HEK293 (cell line): ENCODE results near the gene SOX12.

ENCODE experiments used
- FEZF1 ChIP-seq: fragments of 450-650 bp; formaldehyde crosslinking; IDR thresholded peaks from 2 replicates; pipeline ENCODE4 v1.5.1; 2016; ENCODE audit warnings: missing biosample characterization, missing genetic modification characterization
- GFI1B ChIP-seq: fragments of 450-650 bp; formaldehyde crosslinking; IDR thresholded peaks from 2 replicates; pipeline ENCODE4 v1.5.1; 2016; ENCODE audit warnings: missing biosample characterization, missing genetic modification characterization
- HIC1 ChIP-seq: fragments of 450-650 bp; formaldehyde crosslinking; IDR thresholded peaks from 2 replicates; pipeline ENCODE4 v1.5.1; 2016; ENCODE audit warnings: missing biosample characterization, missing genetic modification characterization
- KLF1 ChIP-seq: fragments of 450-650 bp; formaldehyde crosslinking; IDR thresholded peaks from 2 replicates; pipeline ENCODE4 v1.5.1; 2016; ENCODE audit warnings: missing biosample characterization, missing genetic modification characterization
- KLF8 ChIP-seq: fragments of 450-650 bp; formaldehyde crosslinking; IDR thresholded peaks from 2 replicates; pipeline ENCODE4 v1.5.1; 2016; ENCODE audit warnings: missing biosample characterization, missing genetic modification characterization
- SP3 ChIP-seq: fragments of 450-650 bp; formaldehyde crosslinking; IDR thresholded peaks from 2 replicates; pipeline ENCODE4 v1.5.1; 2016; ENCODE audit warnings: missing biosample characterization, missing genetic modification characterization
- WT1 ChIP-seq: fragments of 450-650 bp; formaldehyde crosslinking; IDR thresholded peaks from 2 replicates; pipeline ENCODE4 v1.5.1; 2016; ENCODE audit warnings: missing biosample characterization, missing genetic modification characterization
- ZBTB44 ChIP-seq: fragments of 450-650 bp; IDR thresholded peaks from 2 replicates; pipeline ENCODE4 v1.5.1; 2018; ENCODE audit warnings: missing biosample characterization, mild to moderate bottlenecking, missing genetic modification characterization
- ZBTB6 ChIP-seq: fragments of 450-650 bp; formaldehyde crosslinking; IDR thresholded peaks from 2 replicates; pipeline ENCODE4 v1.5.1; 2017; ENCODE audit warnings: missing biosample characterization, missing genetic modification characterization
- ZFP41 ChIP-seq: fragments of 450-650 bp; formaldehyde crosslinking; IDR thresholded peaks from 2 replicates; pipeline ENCODE4 v1.5.1; 2016; ENCODE audit warnings: missing biosample characterization, missing genetic modification characterization, borderline replicate concordance
- ZNF184 ChIP-seq: fragments of 450-650 bp; IDR thresholded peaks from 2 replicates; pipeline ENCODE4 v1.5.1; 2018; ENCODE audit warnings: missing biosample characterization, mild to moderate bottlenecking, missing genetic modification characterization
- ZNF202 ChIP-seq: fragments of 450-650 bp; formaldehyde crosslinking; IDR thresholded peaks from 2 replicates; pipeline ENCODE4 v1.5.1; 2016; ENCODE audit warnings: missing biosample characterization, missing genetic modification characterization, borderline replicate concordance
- ZNF311 ChIP-seq: fragments of 450-650 bp; formaldehyde crosslinking; IDR thresholded peaks from 2 replicates; pipeline ENCODE4 v1.5.1; 2017; ENCODE audit warnings: missing biosample characterization, missing genetic modification characterization, borderline replicate concordance
- ZNF394 ChIP-seq: fragments of 450-650 bp; formaldehyde crosslinking; IDR thresholded peaks from 2 replicates; pipeline ENCODE4 v1.5.1; 2016; ENCODE audit warnings: missing biosample characterization, missing genetic modification characterization, mild to moderate bottlenecking, moderate library complexity, borderline replicate concordance
- ZNF473 ChIP-seq: fragments of 450-650 bp; formaldehyde crosslinking; IDR thresholded peaks from 2 replicates; pipeline ENCODE4 v1.5.1; 2017; ENCODE audit warnings: missing biosample characterization, missing genetic modification characterization
- ZNF48 ChIP-seq: fragments of 450-650 bp; formaldehyde crosslinking; IDR thresholded peaks from 2 replicates; pipeline ENCODE4 v1.5.1; 2016; ENCODE audit warnings: missing biosample characterization, missing genetic modification characterization
- ZNF501 ChIP-seq: fragments of 450-650 bp; formaldehyde crosslinking; IDR thresholded peaks from 2 replicates; pipeline ENCODE4 v1.5.1; 2016; ENCODE audit warnings: missing biosample characterization, missing genetic modification characterization
- ZNF549 ChIP-seq: fragments of 450-650 bp; IDR thresholded peaks from 2 replicates; pipeline ENCODE4 v1.5.1; 2018; ENCODE audit warnings: missing biosample characterization, missing genetic modification characterization, mild to moderate bottlenecking, inconsistent platforms, moderate library complexity
- ZNF623 ChIP-seq: fragments of 450-650 bp; formaldehyde crosslinking; IDR thresholded peaks from 2 replicates; pipeline ENCODE4 v1.5.1; 2016; ENCODE audit warnings: missing biosample characterization, missing genetic modification characterization
- ZNF664 ChIP-seq: fragments of 450-650 bp; formaldehyde crosslinking; IDR thresholded peaks from 2 replicates; pipeline ENCODE4 v1.5.1; 2016; ENCODE audit warnings: missing biosample characterization, missing genetic modification characterization
- ZNF777 ChIP-seq: fragments of 450-650 bp; formaldehyde crosslinking; IDR thresholded peaks from 2 replicates; pipeline ENCODE4 v1.5.1; 2017; ENCODE audit warnings: missing biosample characterization, missing genetic modification characterization, borderline replicate concordance
- ZNF785 ChIP-seq: fragments of 450-650 bp; formaldehyde crosslinking; IDR thresholded peaks from 2 replicates; pipeline ENCODE4 v1.5.1; 2016; ENCODE audit warnings: missing biosample characterization, missing genetic modification characterization
- ZNF843 ChIP-seq: fragments of 450-650 bp; formaldehyde crosslinking; IDR thresholded peaks from 2 replicates; pipeline ENCODE4 v1.5.1; 2016; ENCODE audit warnings: missing biosample characterization, missing genetic modification characterization
- ZXDB ChIP-seq: fragments of 450-650 bp; formaldehyde crosslinking; IDR thresholded peaks from 2 replicates; pipeline ENCODE4 v1.5.1; 2016; ENCODE audit warnings: missing biosample characterization, missing genetic modification characterization
- TF ChIP-seq, protein P1 (sequence below): fragments of 450-650 bp; formaldehyde crosslinking; IDR thresholded peaks from 2 replicates; pipeline ENCODE4 v1.5.1; 2016; ENCODE audit warnings: missing biosample characterization, missing genetic modification characterization
- TF ChIP-seq, protein P2 (sequence below): fragments of 450-650 bp; formaldehyde crosslinking; IDR thresholded peaks from 2 replicates; pipeline ENCODE4 v1.5.0; 2017; ENCODE audit warnings: missing biosample characterization, missing genetic modification characterization, borderline replicate concordance
- TF ChIP-seq, protein P3 (sequence below): fragments of 450-650 bp; formaldehyde crosslinking; IDR thresholded peaks from 2 replicates; pipeline ENCODE4 v1.5.1; 2016; ENCODE audit warnings: missing biosample characterization, missing genetic modification characterization

SOX12 gene

GRCh38 chr20:297925-298775, 27.2 kb upstream of the SOX12 start (continued):
- TF ChIP-seq, protein P1, sequence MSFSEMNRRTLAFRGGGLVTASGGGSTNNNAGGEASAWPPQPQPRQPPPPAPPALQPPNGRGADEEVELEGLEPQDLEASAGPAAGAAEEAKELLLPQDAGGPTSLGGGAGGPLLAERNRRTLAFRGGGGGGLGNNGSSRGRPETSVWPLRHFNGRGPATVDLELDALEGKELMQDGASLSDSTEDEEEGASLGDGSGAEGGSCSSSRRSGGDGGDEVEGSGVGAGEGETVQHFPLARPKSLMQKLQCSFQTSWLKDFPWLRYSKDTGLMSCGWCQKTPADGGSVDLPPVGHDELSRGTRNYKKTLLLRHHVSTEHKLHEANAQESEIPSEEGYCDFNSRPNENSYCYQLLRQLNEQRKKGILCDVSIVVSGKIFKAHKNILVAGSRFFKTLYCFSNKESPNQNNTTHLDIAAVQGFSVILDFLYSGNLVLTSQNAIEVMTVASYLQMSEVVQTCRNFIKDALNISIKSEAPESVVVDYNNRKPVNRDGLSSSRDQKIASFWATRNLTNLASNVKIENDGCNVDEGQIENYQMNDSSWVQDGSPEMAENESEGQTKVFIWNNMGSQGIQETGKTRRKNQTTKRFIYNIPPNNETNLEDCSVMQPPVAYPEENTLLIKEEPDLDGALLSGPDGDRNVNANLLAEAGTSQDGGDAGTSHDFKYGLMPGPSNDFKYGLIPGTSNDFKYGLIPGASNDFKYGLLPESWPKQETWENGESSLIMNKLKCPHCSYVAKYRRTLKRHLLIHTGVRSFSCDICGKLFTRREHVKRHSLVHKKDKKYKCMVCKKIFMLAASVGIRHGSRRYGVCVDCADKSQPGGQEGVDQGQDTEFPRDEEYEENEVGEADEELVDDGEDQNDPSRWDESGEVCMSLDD (tag by site-specific recombination): no peak
- no peak; the same call in 1 of the 2 replicates for TF ChIP-seq KLF1 (tag by site-specific recombination)
- no peak for TF ChIP-seq ZNF843
- no peak for TF ChIP-seq GFI1B
- no peak for TF ChIP-seq ZBTB44 (tag by site-specific recombination)
- no peak for TF ChIP-seq ZNF311 (tag by site-specific recombination)
- no peak for TF ChIP-seq ZNF48 (tag by site-specific recombination)
- TF ChIP-seq ZBTB6 (tag by site-specific recombination): peak; percentile 78
- TF ChIP-seq ZNF785 (tag by site-specific recombination): no peak
- peak; percentile 100 for TF ChIP-seq ZNF394 (tag by site-specific recombination)
- no peak for TF ChIP-seq FEZF1 (tag by site-specific recombination)
- TF ChIP-seq ZNF184 (tag by site-specific recombination): no peak
- no peak for TF ChIP-seq ZNF623 (tag by site-specific recombination)
- TF ChIP-seq, protein P2, sequence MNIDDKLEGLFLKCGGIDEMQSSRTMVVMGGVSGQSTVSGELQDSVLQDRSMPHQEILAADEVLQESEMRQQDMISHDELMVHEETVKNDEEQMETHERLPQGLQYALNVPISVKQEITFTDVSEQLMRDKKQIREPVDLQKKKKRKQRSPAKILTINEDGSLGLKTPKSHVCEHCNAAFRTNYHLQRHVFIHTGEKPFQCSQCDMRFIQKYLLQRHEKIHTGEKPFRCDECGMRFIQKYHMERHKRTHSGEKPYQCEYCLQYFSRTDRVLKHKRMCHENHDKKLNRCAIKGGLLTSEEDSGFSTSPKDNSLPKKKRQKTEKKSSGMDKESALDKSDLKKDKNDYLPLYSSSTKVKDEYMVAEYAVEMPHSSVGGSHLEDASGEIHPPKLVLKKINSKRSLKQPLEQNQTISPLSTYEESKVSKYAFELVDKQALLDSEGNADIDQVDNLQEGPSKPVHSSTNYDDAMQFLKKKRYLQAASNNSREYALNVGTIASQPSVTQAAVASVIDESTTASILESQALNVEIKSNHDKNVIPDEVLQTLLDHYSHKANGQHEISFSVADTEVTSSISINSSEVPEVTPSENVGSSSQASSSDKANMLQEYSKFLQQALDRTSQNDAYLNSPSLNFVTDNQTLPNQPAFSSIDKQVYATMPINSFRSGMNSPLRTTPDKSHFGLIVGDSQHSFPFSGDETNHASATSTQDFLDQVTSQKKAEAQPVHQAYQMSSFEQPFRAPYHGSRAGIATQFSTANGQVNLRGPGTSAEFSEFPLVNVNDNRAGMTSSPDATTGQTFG (tag by site-specific recombination): no peak
- TF ChIP-seq ZNF501 (tag by site-specific recombination): no peak
- TF ChIP-seq ZNF473 (tag by site-specific recombination): no peak
- TF ChIP-seq ZNF202 (tag by site-specific recombination): no peak
- TF ChIP-seq WT1 (tag by site-specific recombination): no peak
- no peak; the same call in 1 of the 2 replicates for TF ChIP-seq KLF8 (tag by site-specific recombination)
- no peak for TF ChIP-seq ZNF664 (tag by site-specific recombination)
- peak; percentile 66; the same call in 1 of the 2 replicates for TF ChIP-seq ZNF777
- TF ChIP-seq SP3 (tag by site-specific recombination): peak; percentile 44; the same call in 1 of the 2 replicates
- TF ChIP-seq ZNF549 (tag by site-specific recombination): no peak
- TF ChIP-seq, protein P3, sequence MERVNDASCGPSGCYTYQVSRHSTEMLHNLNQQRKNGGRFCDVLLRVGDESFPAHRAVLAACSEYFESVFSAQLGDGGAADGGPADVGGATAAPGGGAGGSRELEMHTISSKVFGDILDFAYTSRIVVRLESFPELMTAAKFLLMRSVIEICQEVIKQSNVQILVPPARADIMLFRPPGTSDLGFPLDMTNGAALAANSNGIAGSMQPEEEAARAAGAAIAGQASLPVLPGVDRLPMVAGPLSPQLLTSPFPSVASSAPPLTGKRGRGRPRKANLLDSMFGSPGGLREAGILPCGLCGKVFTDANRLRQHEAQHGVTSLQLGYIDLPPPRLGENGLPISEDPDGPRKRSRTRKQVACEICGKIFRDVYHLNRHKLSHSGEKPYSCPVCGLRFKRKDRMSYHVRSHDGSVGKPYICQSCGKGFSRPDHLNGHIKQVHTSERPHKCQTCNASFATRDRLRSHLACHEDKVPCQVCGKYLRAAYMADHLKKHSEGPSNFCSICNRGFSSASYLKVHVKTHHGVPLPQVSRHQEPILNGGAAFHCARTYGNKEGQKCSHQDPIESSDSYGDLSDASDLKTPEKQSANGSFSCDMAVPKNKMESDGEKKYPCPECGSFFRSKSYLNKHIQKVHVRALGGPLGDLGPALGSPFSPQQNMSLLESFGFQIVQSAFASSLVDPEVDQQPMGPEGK: no peak; the same call in 1 of the 2 replicates
- peak; percentile 46 for TF ChIP-seq ZXDB (tag by site-specific recombination)
- no peak for TF ChIP-seq ZFP41
- peak; percentile 84 for TF ChIP-seq HIC1 (tag by site-specific recombination)
